ENCODE results near the gene ABCC10.

ABCC10 gene

GRCh38 chr6:43488667-43489276 lies 61.4 kb downstream of the ABCC10 start:
- no peak overlapping the region for H3K27ac ChIP-seq (ENCODE audit: low read depth, low read length, severe bottlenecking)
- no peak overlapping the region for H3K4me3 ChIP-seq (ENCODE audit: extremely low read depth, insufficient read depth, low read length, poor library complexity, severe bottlenecking)
- peaks cover 24% of the 10 kb centered on the region for H3K36me3 ChIP-seq (ENCODE audit: control insufficient read depth, insufficient read depth, low read length)
- peaks cover 17% of the 10 kb centered on the region for H3K4me1 ChIP-seq (ENCODE audit: control insufficient read depth, insufficient read depth, low read length, poor library complexity, severe bottlenecking)
- 89 to 100% methylated on average over 3 of the region's 4 CpGs for WGBS, 2 experiments (ENCODE audit: insufficient coverage in 2 of 2)
- no peaks in the 10 kb centered on the region for H3K9me3 ChIP-seq (ENCODE audit: control insufficient read depth, low read length)

- H3K4me1 ChIP-seq (ENCODE audit: control insufficient read depth, insufficient read depth, low read length, poor library complexity, severe bottlenecking) = peaks cover 24% of the 10 kb centered on the region
- H3K36me3 ChIP-seq (ENCODE audit: control insufficient read depth, insufficient read depth, low read length) = peaks cover 24% of the 10 kb centered on the region
- no peak overlapping the region for H3K4me3 ChIP-seq (ENCODE audit: extremely low read depth, insufficient read depth, low read length, poor library complexity, severe bottlenecking)
- WGBS, 2 experiments (ENCODE audit: insufficient coverage in 2 of 2) = 89 to 92% methylated on average over 9 to 10 of the region's 12 CpGs
- no peak overlapping the region for H3K27ac ChIP-seq (ENCODE audit: low read depth, low read length, severe bottlenecking)
- no peaks in the 10 kb centered on the region for H3K9me3 ChIP-seq (ENCODE audit: control insufficient read depth, low read length)
Measured at GRCh38 chr6:43489277-43490072, 62.1 kb downstream of the ABCC10 start.

GRCh38 chr6:43490523-43490939 lies 63.2 kb downstream of the ABCC10 start:
- WGBS, 2 experiments (ENCODE audit: insufficient coverage in 2 of 2) = 89 to 100% methylated on average over 4 to 5 of the region's 6 CpGs

GRCh38 chr6:43491750-43492661 lies 64.7 kb downstream of the ABCC10 start:
- no peak overlapping the region for H3K4me3 ChIP-seq (ENCODE audit: extremely low read depth, insufficient read depth, low read length, poor library complexity, severe bottlenecking)
- 82 to 97% methylated on average over 10 of the region's 10 CpGs for WGBS, 2 experiments (ENCODE audit: insufficient coverage in 2 of 2)
- H3K9me3 ChIP-seq (ENCODE audit: control insufficient read depth, low read length) = no peaks in the 10 kb centered on the region
- H3K4me1 ChIP-seq (ENCODE audit: control insufficient read depth, insufficient read depth, low read length, poor library complexity, severe bottlenecking) = peaks cover 50% of the 10 kb centered on the region
- no peak overlapping the region for H3K27ac ChIP-seq (ENCODE audit: low read depth, low read length, severe bottlenecking)
- H3K36me3 ChIP-seq (ENCODE audit: control insufficient read depth, insufficient read depth, low read length) = peaks cover 10% of the 10 kb centered on the region

More at GRCh38 chr6:43490523-43490939, 63.2 kb downstream of the ABCC10 start:
- H3K36me3 ChIP-seq (ENCODE audit: control insufficient read depth, insufficient read depth, low read length) = peaks cover 19% of the 10 kb centered on the region
- no peak overlapping the region for H3K4me3 ChIP-seq (ENCODE audit: extremely low read depth, insufficient read depth, low read length, poor library complexity, severe bottlenecking)
- H3K27ac ChIP-seq (ENCODE audit: low read depth, low read length, severe bottlenecking) = no peak overlapping the region
- no peaks in the 10 kb centered on the region for H3K9me3 ChIP-seq (ENCODE audit: control insufficient read depth, low read length)
- peaks cover 35% of the 10 kb centered on the region for H3K4me1 ChIP-seq (ENCODE audit: control insufficient read depth, insufficient read depth, low read length, poor library complexity, severe bottlenecking)

GRCh38 chr6:43492673-43493072 lies 65.3 kb downstream of the ABCC10 start:
- H3K4me1 ChIP-seq (ENCODE audit: control insufficient read depth, insufficient read depth, low read length, poor library complexity, severe bottlenecking) = peaks cover 54% of the 10 kb centered on the region
- no peak overlapping the region for H3K27ac ChIP-seq (ENCODE audit: low read depth, low read length, severe bottlenecking)
- no peaks in the 10 kb centered on the region for H3K9me3 ChIP-seq (ENCODE audit: control insufficient read depth, low read length)
- WGBS, 2 experiments (ENCODE audit: insufficient coverage in 2 of 2) = 80 to 100% methylated on average over 3 of the region's 3 CpGs
- H3K36me3 ChIP-seq (ENCODE audit: control insufficient read depth, insufficient read depth, low read length) = peaks cover 12% of the 10 kb centered on the region
- no peak overlapping the region for H3K4me3 ChIP-seq (ENCODE audit: extremely low read depth, insufficient read depth, low read length, poor library complexity, severe bottlenecking)

- Histone ChIP-seq H3K27ac (ENCODE audit: low read depth, low read length, severe bottlenecking) (no peak overlapping the region), H3K9me3 (ENCODE audit: control insufficient read depth, low read length) (no peaks in the 10 kb centered on the region), H3K4me1 (ENCODE audit: control insufficient read depth, insufficient read depth, low read length, poor library complexity, severe bottlenecking) (peaks cover 54% of the 10 kb centered on the region), H3K36me3 (ENCODE audit: control insufficient read depth, insufficient read depth, low read length) (peaks cover 17% of the 10 kb centered on the region), H3K4me3 (ENCODE audit: extremely low read depth, insufficient read depth, low read length, poor library complexity, severe bottlenecking) (no peak overlapping the region)
- 92 to 100% methylated on average over 1 to 2 of the region's 2 CpGs for WGBS, 2 experiments (ENCODE audit: insufficient coverage in 2 of 2)
Measured at GRCh38 chr6:43493230-43493629, 65.9 kb downstream of the ABCC10 start.

- Histone ChIP-seq H3K36me3 (ENCODE audit: control insufficient read depth, insufficient read depth, low read length) (peaks cover 23% of the 10 kb centered on the region), H3K27ac (ENCODE audit: low read depth, low read length, severe bottlenecking) (peak overlapping the region; percentile 55), H3K9me3 (ENCODE audit: control insufficient read depth, low read length) (no peaks in the 10 kb centered on the region), H3K4me3 (ENCODE audit: extremely low read depth, insufficient read depth, low read length, poor library complexity, severe bottlenecking) (no peak overlapping the region), H3K4me1 (ENCODE audit: control insufficient read depth, insufficient read depth, low read length, poor library complexity, severe bottlenecking) (peaks cover 50% of the 10 kb centered on the region)
- 90 to 91% methylated on average over 2 to 4 of the region's 7 CpGs for WGBS, 2 experiments (ENCODE audit: insufficient coverage in 2 of 2)
Measured at GRCh38 chr6:43493833-43494232, 66.5 kb downstream of the ABCC10 start.

GRCh38 chr6:43494321-43494720 lies 67.0 kb downstream of the ABCC10 start:
- Histone ChIP-seq H3K4me3 (ENCODE audit: extremely low read depth, insufficient read depth, low read length, poor library complexity, severe bottlenecking) (no peak overlapping the region), H3K27ac (ENCODE audit: low read depth, low read length, severe bottlenecking) (peak overlapping the region; percentile 55), H3K4me1 (ENCODE audit: control insufficient read depth, insufficient read depth, low read length, poor library complexity, severe bottlenecking) (peaks cover 47% of the 10 kb centered on the region), H3K9me3 (ENCODE audit: control insufficient read depth, low read length) (no peaks in the 10 kb centered on the region), H3K36me3 (ENCODE audit: control insufficient read depth, insufficient read depth, low read length) (peaks cover 24% of the 10 kb centered on the region)
- WGBS, 2 experiments (ENCODE audit: insufficient coverage in 2 of 2) = 89 to 100% methylated on average over 2 to 4 of the region's 6 CpGs

GRCh38 chr6:43494766-43495165 lies 67.4 kb downstream of the ABCC10 start:
- WGBS, 2 experiments (ENCODE audit: insufficient coverage in 2 of 2) = 79 to 98% methylated on average over 2 to 4 of the region's 4 CpGs
- Histone ChIP-seq H3K9me3 (ENCODE audit: control insufficient read depth, low read length) (no peaks in the 10 kb centered on the region), H3K27ac (ENCODE audit: low read depth, low read length, severe bottlenecking) (no peak overlapping the region), H3K4me1 (ENCODE audit: control insufficient read depth, insufficient read depth, low read length, poor library complexity, severe bottlenecking) (peaks cover 47% of the 10 kb centered on the region), H3K4me3 (ENCODE audit: extremely low read depth, insufficient read depth, low read length, poor library complexity, severe bottlenecking) (no peak overlapping the region), H3K36me3 (ENCODE audit: control insufficient read depth, insufficient read depth, low read length) (peaks cover 29% of the 10 kb centered on the region)

- peaks cover 47% of the 10 kb centered on the region for H3K4me1 ChIP-seq (ENCODE audit: control insufficient read depth, insufficient read depth, low read length, poor library complexity, severe bottlenecking)
Measured at GRCh38 chr6:43495409-43495941, 68.1 kb downstream of the ABCC10 start.

More at GRCh38 chr6:43495409-43495941, 68.1 kb downstream of the ABCC10 start:
- Histone ChIP-seq H3K36me3 (ENCODE audit: control insufficient read depth, insufficient read depth, low read length) (peaks cover 35% of the 10 kb centered on the region), H3K9me3 (ENCODE audit: control insufficient read depth, low read length) (no peaks in the 10 kb centered on the region), H3K4me3 (ENCODE audit: extremely low read depth, insufficient read depth, low read length, poor library complexity, severe bottlenecking) (no peak overlapping the region), H3K27ac (ENCODE audit: low read depth, low read length, severe bottlenecking) (peak overlapping the region; percentile 45)
- 79 to 92% methylated on average over 2 to 3 of the region's 4 CpGs for WGBS, 2 experiments (ENCODE audit: insufficient coverage in 2 of 2)

All from mesodermal cell (in vitro differentiated cells).